GM06990 (cell line): ENCODE data around the gene GALNT9.

Experiments used
- DNase-seq: peaks from one replicate; pipeline ENCODE4 v3.0.0-alpha.2; 2011; ENCODE audit not compliant: insufficient read length; ENCODE audit errors: extremely low read depth
- H3K27me3 ChIP-seq: replicated peaks from 2 replicates; pipeline ENCODE4 v1.6.0; 2011; ENCODE audit warnings: low read length; ENCODE audit not compliant: control insufficient read depth, insufficient read depth
- H3K36me3 ChIP-seq: 2 replicates; pipeline ENCODE4 v1.5.1; 2011; ENCODE audit warnings: low read length; ENCODE audit not compliant: control insufficient read depth, insufficient read depth
- H3K4me3 ChIP-seq: replicated peaks from 2 replicates; pipeline ENCODE4 v1.5.1; 2011; ENCODE audit warnings: low read depth, mild to moderate bottlenecking, control low read depth, low read length
- CTCF ChIP-seq: IDR thresholded peaks from 2 replicates; pipeline ENCODE4 v1.5.1; 2011; ENCODE audit warnings: low read length, control low read depth, mild to moderate bottlenecking, inconsistent platforms; ENCODE audit not compliant: insufficient read depth, poor library complexity, severe bottlenecking

Gene GALNT9

GRCh38 chr12:132182206-132182710, 147.1 kb downstream of the GALNT9 start:
- no peak for TF ChIP-seq CTCF
- Histone ChIP-seq H3K36me3 (no peaks in the 10 kb centered on the region), H3K4me3 (no peak overlapping the region), H3K27me3 (no peaks in the 10 kb centered on the region)
- DNase-seq: no peak

DNA sequence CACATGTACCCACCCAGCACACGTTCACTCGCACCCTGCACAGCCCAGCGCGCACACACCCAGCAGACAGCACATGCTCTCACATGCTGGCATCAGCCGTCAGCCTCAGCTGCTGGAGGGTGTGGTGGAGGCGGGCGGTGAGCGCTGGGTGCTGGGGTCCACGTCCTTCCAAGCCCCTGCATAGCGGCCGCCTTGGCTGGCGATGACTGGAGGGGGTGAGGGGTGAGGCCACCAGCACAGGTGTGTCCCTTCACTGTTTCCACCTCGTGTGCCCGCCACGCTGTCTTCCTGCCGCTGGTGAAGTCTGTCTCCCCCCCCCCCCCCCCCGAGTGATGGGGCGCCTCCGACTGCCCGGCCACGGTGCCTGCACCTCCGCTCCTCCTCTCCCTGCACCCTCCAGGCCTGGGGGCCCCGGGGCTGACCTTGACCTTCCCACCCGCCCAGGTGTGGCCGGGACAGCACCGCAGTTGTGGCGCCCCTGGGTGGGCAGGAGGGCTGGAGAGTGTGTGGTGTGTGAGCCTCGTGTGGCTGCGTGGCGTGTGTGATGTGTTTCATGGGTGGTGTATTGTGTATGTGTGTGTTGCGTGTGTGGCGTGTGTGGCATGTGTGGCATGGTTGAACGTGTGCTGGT, 147.7 kb downstream of the GALNT9 start:
- DNase-seq: no peak
- Histone ChIP-seq H3K27me3 (no peaks in the 10 kb centered on the region), H3K4me3 (no peak overlapping the region), H3K36me3 (no peaks in the 10 kb centered on the region)
- no peak for TF ChIP-seq CTCF

- H3K27me3 ChIP-seq: no peaks in the 10 kb centered on the region
- no peaks in the 10 kb centered on the region for H3K36me3 ChIP-seq
- H3K4me3 ChIP-seq: no peak overlapping the region
- no peak for DNase-seq
- no peak for TF ChIP-seq CTCF
Measured at GRCh38 chr12:132180648-132181546, 148.5 kb downstream of the GALNT9 start.

- Histone ChIP-seq H3K4me3 (no peak overlapping the region), H3K27me3 (no peaks in the 10 kb centered on the region), H3K36me3 (no peaks in the 10 kb centered on the region)
Measured at GRCh38 chr12:132179431-132180362, 149.7 kb downstream of the GALNT9 start.

More at GRCh38 chr12:132179431-132180362, 149.7 kb downstream of the GALNT9 start:
- DNase-seq: no peak
- TF ChIP-seq CTCF: no peak
